Erythroblast (primary cell): ENCODE data around the gene PHLDB1.

Experiments
- GATA1 ChIP-seq: IDR thresholded peaks from 2 replicates; pipeline ENCODE4 v1.6.1; 2011; ENCODE audit warnings: low read depth, mild to moderate bottlenecking, control low read depth, low read length, moderate library complexity
- POLR2A ChIP-seq: IDR thresholded peaks from 2 replicates; pipeline ENCODE4 v1.6.1; 2011; ENCODE audit warnings: mild to moderate bottlenecking, low read length

DNA sequence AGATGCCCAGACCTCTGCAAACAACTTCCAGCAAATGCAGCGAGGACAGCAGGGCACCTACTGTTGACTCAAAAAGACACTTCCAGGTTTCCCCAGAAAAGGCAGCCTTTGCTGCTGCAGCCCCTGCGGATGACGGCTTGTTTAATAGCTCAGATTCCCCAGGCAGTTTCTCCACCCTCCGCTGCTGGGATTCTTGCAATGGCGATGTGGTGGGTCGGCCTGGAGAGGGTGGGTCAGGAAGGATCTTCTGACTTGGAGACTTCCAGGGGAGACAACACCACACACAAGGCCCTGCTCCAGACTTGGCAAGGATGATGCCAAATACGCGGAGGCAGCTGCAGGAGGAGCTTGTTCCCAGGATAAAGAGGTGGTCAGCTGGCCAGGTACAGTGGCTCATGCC, 89.9 kb downstream of the PHLDB1 start:
- TF ChIP-seq POLR2A (no peak), GATA1 (no peak)
